SK-N-SH (cell line): ENCODE results near the gene LCA5. TPM values are rescaled to one million over a fixed set of nuclear protein-coding genes. Genes with fewer than 3 reads are reported as not detected.

ENCODE experiments used
- CTCF ChIA-PET: fragments of 300-600, 350-600 bp; formaldehyde crosslinking; extraction: SDS; loops from one replicate; lab custom pipeline; 2021; lab: Yijun Ruan, JAX
- POLR2A ChIA-PET: fragments of 350-600 bp; sonication (Branson Sonifier 250); formaldehyde crosslinking; extraction: SDS; loops from one replicate; lab custom pipeline; 2020; ENCODE audit warnings: antibody characterized with exemption, inconsistent platforms; lab: Yijun Ruan, JAX
- DNase-seq: peaks from one replicate; pipeline ENCODE4 v3.0.0; 2012
- H2AFZ ChIP-seq: fragments of 200-600 bp; sonication (generic); 2 replicates; pipeline ENCODE4 v1.8.1; 2016; ENCODE audit warnings: antibody characterized with exemption, mild to moderate bottlenecking, low read depth
- H3F3A ChIP-seq: fragments of 200-600 bp; sonication (generic); replicated peaks from 2 replicates; pipeline ENCODE3; 2016; ENCODE audit warnings: antibody characterized with exemption, mild to moderate bottlenecking; ENCODE audit not compliant: insufficient read depth
- H3K27ac ChIP-seq, 2 experiments: fragments of 200-500 bp in 1 of 2; fragments of 200-600 bp in 1 of 2; sonication (Bioruptor generic) in 1 of 2; sonication (generic), shearing (Covaris generic) in 1 of 2; 2 replicates each; pipeline versions ENCODE4 v1.5.1 to v1.6.1; 2014 to 2016; ENCODE audit warnings: low read depth in 2 of 2, inconsistent platforms in 1 of 2, low read length in 1 of 2, mild to moderate bottlenecking in 1 of 2, mixed read lengths in 1 of 2
- H3K27me3 ChIP-seq: fragments of 200-600 bp; sonication (generic), shearing (Covaris generic); 2 replicates; pipeline ENCODE4 v1.6.1; 2016; ENCODE audit warnings: mixed run types; ENCODE audit not compliant: insufficient read depth
- H3K36me3 ChIP-seq, 2 experiments: fragments of 200-500 bp in 1 of 2; fragments of 200-600 bp in 1 of 2; sonication (Bioruptor generic) in 1 of 2; sonication (generic) in 1 of 2; replicated peaks in 1 of 2; 2 replicates each; pipeline versions ENCODE3 to v1.5.1; 2014 to 2016; ENCODE audit warnings: low read length in 1 of 2, mild to moderate bottlenecking in 1 of 2; ENCODE audit not compliant: insufficient read depth in 2 of 2, control insufficient read depth in 1 of 2
- H3K4me1 ChIP-seq, 2 experiments: fragments of 200-500 bp in 1 of 2; fragments of 200-600 bp in 1 of 2; sonication (Bioruptor generic) in 1 of 2; sonication (generic), shearing (Covaris generic) in 1 of 2; 2 replicates each; pipeline versions ENCODE4 v1.5.1 to v1.6.1; 2014 to 2016; ENCODE audit warnings: low read depth in 1 of 2, low read length in 1 of 2, mixed run types in 1 of 2; ENCODE audit not compliant: insufficient read depth in 2 of 2, control insufficient read depth in 1 of 2
- H3K4me2 ChIP-seq: fragments of 200-600 bp; sonication (generic), shearing (Covaris generic); 2 replicates; pipeline ENCODE4 v1.6.1; 2017; ENCODE audit warnings: mixed run types
- H3K4me3 ChIP-seq, 2 experiments: fragments of 200-500 bp in 1 of 2; fragments of 200-600 bp in 1 of 2; sonication (Bioruptor generic) in 1 of 2; sonication (generic), shearing (Covaris generic) in 1 of 2; 2 replicates each; pipeline versions ENCODE4 v1.5.1 to v1.8.1; 2014 to 2016; ENCODE audit warnings: low read depth in 2 of 2, inconsistent platforms in 1 of 2, low read length in 1 of 2, mild to moderate bottlenecking in 1 of 2, mixed read lengths in 1 of 2, moderate library complexity in 1 of 2
- H3K79me2 ChIP-seq: fragments of 200-600 bp; sonication (generic); 2 replicates; pipeline ENCODE4 v1.8.1; 2017; ENCODE audit warnings: mild to moderate bottlenecking; ENCODE audit not compliant: insufficient read depth
- H3K9ac ChIP-seq: fragments of 200-600 bp; sonication (generic); 2 replicates; pipeline ENCODE4 v1.6.1; 2017; ENCODE audit warnings: mixed run types
- H3K9me2 ChIP-seq: fragments of 200-600 bp; sonication (generic); 2 replicates; pipeline ENCODE4 v1.6.1; 2017; ENCODE audit warnings: mixed run types
- H3K9me3 ChIP-seq: fragments of 200-600 bp; sonication (generic); 2 replicates; pipeline ENCODE4 v1.6.1; 2017; ENCODE audit warnings: mixed run types, mild to moderate bottlenecking, moderate library complexity
- H4K20me1 ChIP-seq: fragments of 200-600 bp; sonication (generic); 2 replicates; pipeline ENCODE4 v1.6.1; 2017; ENCODE audit warnings: mild to moderate bottlenecking, mixed run types; ENCODE audit not compliant: insufficient read depth
- ELF1 ChIP-seq: IDR thresholded peaks from 2 replicates; pipeline ENCODE4 v1.4.0; 2012
- EZH2phosphoT487 ChIP-seq: fragments of 200-600 bp; sonication (generic); IDR thresholded peaks from 2 replicates; pipeline ENCODE4 v1.6.1; 2017; ENCODE audit warnings: low read depth, mixed run types, mild to moderate bottlenecking, antibody characterized with exemption, moderate library complexity, borderline replicate concordance
- FOSL2 ChIP-seq: IDR thresholded peaks from 2 replicates; pipeline ENCODE4 v1.4.0; 2012; ENCODE audit warnings: low read depth, mild to moderate bottlenecking, moderate library complexity, borderline replicate concordance
- FOXJ3 ChIP-seq: sonication (generic); formaldehyde crosslinking; IDR thresholded peaks from 2 replicates; pipeline ENCODE4 v1.5.1; 2020; ENCODE audit warnings: mild to moderate bottlenecking, missing genetic modification reagents
- FOXM1 ChIP-seq: IDR thresholded peaks from 2 replicates; pipeline ENCODE4 v1.4.0; 2012; ENCODE audit warnings: low read depth, mild to moderate bottlenecking
- GABPA ChIP-seq: IDR thresholded peaks from 2 replicates; pipeline ENCODE4 v1.4.0; 2012; ENCODE audit warnings: low read depth, mild to moderate bottlenecking
- MEF2A ChIP-seq: IDR thresholded peaks from 2 replicates; pipeline ENCODE4 v1.4.0; 2012; ENCODE audit warnings: low read depth, borderline replicate concordance
- MXI1 ChIP-seq: IDR thresholded peaks from 2 replicates; pipeline ENCODE4 v1.6.1; 2012; ENCODE audit warnings: mild to moderate bottlenecking, low read depth, low read length, improper control_type of control experiment
- NFIC ChIP-seq: IDR thresholded peaks from 2 replicates; pipeline ENCODE4 v1.4.0; 2012; ENCODE audit warnings: borderline replicate concordance
- POLR2AphosphoS5 ChIP-seq: IDR thresholded peaks from 2 replicates; pipeline ENCODE4 v1.6.1; 2012; ENCODE audit warnings: low read depth, low read length
- RAD21 ChIP-seq: IDR thresholded peaks from 2 replicates; pipeline ENCODE4 v1.6.1; 2012; ENCODE audit warnings: mild to moderate bottlenecking, low read length
- RFX5 ChIP-seq: IDR thresholded peaks from 2 replicates; pipeline ENCODE4 v1.6.1; 2012; ENCODE audit warnings: mild to moderate bottlenecking, improper control_type of control experiment, low read length
- SIN3A ChIP-seq: IDR thresholded peaks from 2 replicates; pipeline ENCODE4 v1.6.1; 2012; ENCODE audit warnings: low read depth, mild to moderate bottlenecking, low read length, moderate library complexity, borderline replicate concordance
- TCF12 ChIP-seq: IDR thresholded peaks from 2 replicates; pipeline ENCODE4 v1.4.0; 2012
- TEAD4 ChIP-seq: IDR thresholded peaks from 2 replicates; pipeline ENCODE4 v1.4.0; 2012; ENCODE audit warnings: mild to moderate bottlenecking, borderline replicate concordance; ENCODE audit not compliant: insufficient read depth
- YY1 ChIP-seq: IDR thresholded peaks from 2 replicates; pipeline ENCODE4 v1.4.0; 2012; ENCODE audit warnings: low read depth, mild to moderate bottlenecking
- WGBS: methylation state at CpG from one replicate; pipeline ENCODE4 v1.1.6; 2017; ENCODE audit warnings: low lambda C conversion rate; 5-methylcytosine and 5-hydroxymethylcytosine counted together
- polyA plus RNA-seq, 3 experiments: library from polyadenylated mRNA; depleted of rRNA; stranded (reverse); fragments of >200 nt; gene quantifications; 2 replicates each; pipeline ENCODE4 v1.2.3, GENCODE V29; 2012
- TF ChIP-seq, protein P1 (sequence below): fragments of 150-350 bp; IDR thresholded peaks from 2 replicates; pipeline ENCODE4 v1.6.1; 2016; ENCODE audit warnings: mild to moderate bottlenecking, low read depth, low read length
- TF ChIP-seq, protein P2 (sequence below): IDR thresholded peaks from 2 replicates; pipeline ENCODE4 v1.6.1; 2012; ENCODE audit warnings: mild to moderate bottlenecking, low read depth, low read length, moderate library complexity
- TF ChIP-seq, protein P3 (sequence below): fragments of 200-600 bp; sonication (generic); IDR thresholded peaks from 2 replicates; pipeline ENCODE4 v1.6.1; 2017; ENCODE audit warnings: antibody characterized with exemption, mild to moderate bottlenecking, moderate library complexity
- TF ChIP-seq, protein P4 (sequence below): IDR thresholded peaks from 2 replicates; pipeline ENCODE4 v1.4.0; 2012; ENCODE audit warnings: low read depth

The LCA5 gene
- polyA plus RNA-seq, 1 of the 3 experiments (the other 2 are of a cell fraction): 0.61 TPM

DNA sequence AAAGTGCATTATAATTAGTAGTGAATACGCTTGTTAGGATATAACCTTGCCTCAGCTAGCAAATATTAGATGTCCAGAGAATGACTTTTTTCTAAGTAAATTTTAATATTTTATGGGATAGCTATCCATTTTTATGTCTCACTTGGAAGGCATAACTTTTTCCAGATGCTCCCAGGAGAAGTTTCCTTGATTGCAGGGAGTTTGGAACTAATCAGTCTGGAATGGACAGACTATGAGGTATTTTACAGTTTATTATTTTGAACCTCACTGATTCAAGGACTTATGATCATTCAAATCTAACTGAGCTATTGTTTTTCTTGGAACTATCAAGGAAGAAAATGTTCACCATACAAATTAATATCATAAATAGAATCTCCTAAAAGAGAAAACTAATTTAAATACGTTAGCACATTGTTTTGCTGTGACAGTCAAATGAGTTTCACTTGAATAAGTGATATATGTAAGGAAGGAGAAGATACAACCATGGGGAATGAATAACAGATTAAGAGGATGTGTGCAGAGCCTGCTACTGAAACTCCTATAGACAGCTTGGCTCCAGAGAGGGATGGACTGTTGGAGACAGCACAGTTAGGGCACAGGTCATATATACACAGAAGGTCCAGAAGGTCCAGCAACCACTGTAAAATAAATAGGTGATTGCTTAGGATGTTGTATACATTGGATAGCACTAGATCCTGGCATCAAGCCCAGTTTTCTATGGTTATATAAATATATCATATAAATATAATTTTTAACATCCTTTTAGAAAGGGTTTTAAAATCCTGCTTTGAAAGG lies 20.6 kb upstream of the LCA5 start:
- H3F3A ChIP-seq: no peaks in the 10 kb centered on the region
- H3K9me2 ChIP-seq: no peaks in the 10 kb centered on the region
- no peak overlapping the region for H3K4me2 ChIP-seq
- no peaks in the 10 kb centered on the region; a peak in 1 of 4 replicates for H3K4me1 ChIP-seq
- no peak for DNase-seq
- no peak overlapping the region for H3K9ac ChIP-seq
- no peak overlapping the region for H2AFZ ChIP-seq
- H3K9me3 ChIP-seq: no peaks in the 10 kb centered on the region
- H3K79me2 ChIP-seq: no peaks in the 10 kb centered on the region
- H3K27ac ChIP-seq: no peak overlapping the region; a peak in 1 of 4 replicates
- H3K4me3 ChIP-seq: no peak overlapping the region
- H3K27me3 ChIP-seq: no peaks in the 10 kb centered on the region
- ChIA-PET POLR2A (no interaction called here), CTCF (interaction anchor here (0.7 to 1.5 kb wide), 6 partner anchors 12 to 312 kb away, joined by 4 to 9 read pairs (median 4); no protein-coding TSS in a partner anchor)
- no peaks in the 10 kb centered on the region for H4K20me1 ChIP-seq
- TF ChIP-seq TEAD4 (no peak), GABPA (no peak), FOSL2 (no peak), RAD21 (no peak), EZH2phosphoT487 (no peak), FOXM1 (no peak), MEF2A (no peak), ELF1 (no peak), YY1 (no peak), MXI1 (no peak)
- TF ChIP-seq, protein P1, sequence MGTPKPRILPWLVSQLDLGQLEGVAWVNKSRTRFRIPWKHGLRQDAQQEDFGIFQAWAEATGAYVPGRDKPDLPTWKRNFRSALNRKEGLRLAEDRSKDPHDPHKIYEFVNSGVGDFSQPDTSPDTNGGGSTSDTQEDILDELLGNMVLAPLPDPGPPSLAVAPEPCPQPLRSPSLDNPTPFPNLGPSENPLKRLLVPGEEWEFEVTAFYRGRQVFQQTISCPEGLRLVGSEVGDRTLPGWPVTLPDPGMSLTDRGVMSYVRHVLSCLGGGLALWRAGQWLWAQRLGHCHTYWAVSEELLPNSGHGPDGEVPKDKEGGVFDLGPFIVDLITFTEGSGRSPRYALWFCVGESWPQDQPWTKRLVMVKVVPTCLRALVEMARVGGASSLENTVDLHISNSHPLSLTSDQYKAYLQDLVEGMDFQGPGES: no peak
- TF ChIP-seq, protein P2, sequence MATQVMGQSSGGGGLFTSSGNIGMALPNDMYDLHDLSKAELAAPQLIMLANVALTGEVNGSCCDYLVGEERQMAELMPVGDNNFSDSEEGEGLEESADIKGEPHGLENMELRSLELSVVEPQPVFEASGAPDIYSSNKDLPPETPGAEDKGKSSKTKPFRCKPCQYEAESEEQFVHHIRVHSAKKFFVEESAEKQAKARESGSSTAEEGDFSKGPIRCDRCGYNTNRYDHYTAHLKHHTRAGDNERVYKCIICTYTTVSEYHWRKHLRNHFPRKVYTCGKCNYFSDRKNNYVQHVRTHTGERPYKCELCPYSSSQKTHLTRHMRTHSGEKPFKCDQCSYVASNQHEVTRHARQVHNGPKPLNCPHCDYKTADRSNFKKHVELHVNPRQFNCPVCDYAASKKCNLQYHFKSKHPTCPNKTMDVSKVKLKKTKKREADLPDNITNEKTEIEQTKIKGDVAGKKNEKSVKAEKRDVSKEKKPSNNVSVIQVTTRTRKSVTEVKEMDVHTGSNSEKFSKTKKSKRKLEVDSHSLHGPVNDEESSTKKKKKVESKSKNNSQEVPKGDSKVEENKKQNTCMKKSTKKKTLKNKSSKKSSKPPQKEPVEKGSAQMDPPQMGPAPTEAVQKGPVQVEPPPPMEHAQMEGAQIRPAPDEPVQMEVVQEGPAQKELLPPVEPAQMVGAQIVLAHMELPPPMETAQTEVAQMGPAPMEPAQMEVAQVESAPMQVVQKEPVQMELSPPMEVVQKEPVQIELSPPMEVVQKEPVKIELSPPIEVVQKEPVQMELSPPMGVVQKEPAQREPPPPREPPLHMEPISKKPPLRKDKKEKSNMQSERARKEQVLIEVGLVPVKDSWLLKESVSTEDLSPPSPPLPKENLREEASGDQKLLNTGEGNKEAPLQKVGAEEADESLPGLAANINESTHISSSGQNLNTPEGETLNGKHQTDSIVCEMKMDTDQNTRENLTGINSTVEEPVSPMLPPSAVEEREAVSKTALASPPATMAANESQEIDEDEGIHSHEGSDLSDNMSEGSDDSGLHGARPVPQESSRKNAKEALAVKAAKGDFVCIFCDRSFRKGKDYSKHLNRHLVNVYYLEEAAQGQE: no peak
- WGBS: 93% methylated on average over 2 of the region's 2 CpGs
- H3K36me3 ChIP-seq: no peaks in the 10 kb centered on the region

DNA sequence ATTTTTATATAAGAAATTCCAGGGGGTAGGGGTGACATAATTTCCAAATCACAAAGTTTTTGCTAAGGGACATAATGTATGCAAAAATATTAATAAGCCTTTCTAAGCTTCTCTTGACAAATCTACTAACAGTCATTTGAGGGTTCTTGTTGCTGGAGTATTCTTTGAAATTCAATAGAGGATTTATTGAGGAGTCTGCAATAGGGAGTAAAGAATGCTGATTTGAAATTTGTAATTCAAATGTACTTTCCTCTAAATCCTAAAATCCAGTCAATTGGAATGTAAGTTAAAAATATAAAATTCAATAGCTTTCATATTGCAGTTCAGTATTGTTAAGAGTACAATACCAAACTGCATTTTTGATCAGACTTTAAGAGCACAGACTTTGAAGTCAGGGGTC lies 17.1 kb upstream of the LCA5 start:
- POLR2A ChIA-PET: no interaction called here
- TF ChIP-seq NFIC (no peak), SIN3A (no peak), RFX5 (no peak), RAD21 (no peak), POLR2AphosphoS5 (no peak), TCF12 (no peak), FOXJ3 (CRISPR knock-in tag) (no peak)
- TF ChIP-seq, protein P3, sequence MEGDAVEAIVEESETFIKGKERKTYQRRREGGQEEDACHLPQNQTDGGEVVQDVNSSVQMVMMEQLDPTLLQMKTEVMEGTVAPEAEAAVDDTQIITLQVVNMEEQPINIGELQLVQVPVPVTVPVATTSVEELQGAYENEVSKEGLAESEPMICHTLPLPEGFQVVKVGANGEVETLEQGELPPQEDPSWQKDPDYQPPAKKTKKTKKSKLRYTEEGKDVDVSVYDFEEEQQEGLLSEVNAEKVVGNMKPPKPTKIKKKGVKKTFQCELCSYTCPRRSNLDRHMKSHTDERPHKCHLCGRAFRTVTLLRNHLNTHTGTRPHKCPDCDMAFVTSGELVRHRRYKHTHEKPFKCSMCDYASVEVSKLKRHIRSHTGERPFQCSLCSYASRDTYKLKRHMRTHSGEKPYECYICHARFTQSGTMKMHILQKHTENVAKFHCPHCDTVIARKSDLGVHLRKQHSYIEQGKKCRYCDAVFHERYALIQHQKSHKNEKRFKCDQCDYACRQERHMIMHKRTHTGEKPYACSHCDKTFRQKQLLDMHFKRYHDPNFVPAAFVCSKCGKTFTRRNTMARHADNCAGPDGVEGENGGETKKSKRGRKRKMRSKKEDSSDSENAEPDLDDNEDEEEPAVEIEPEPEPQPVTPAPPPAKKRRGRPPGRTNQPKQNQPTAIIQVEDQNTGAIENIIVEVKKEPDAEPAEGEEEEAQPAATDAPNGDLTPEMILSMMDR: no peak
- TF ChIP-seq, protein P4, sequence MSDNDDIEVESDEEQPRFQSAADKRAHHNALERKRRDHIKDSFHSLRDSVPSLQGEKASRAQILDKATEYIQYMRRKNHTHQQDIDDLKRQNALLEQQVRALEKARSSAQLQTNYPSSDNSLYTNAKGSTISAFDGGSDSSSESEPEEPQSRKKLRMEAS: no peak

More for the DNA sequence above, 17.1 kb upstream of the LCA5 start:
- Histone ChIP-seq H3K27ac (no peak overlapping the region), H3K9me3 (no peaks in the 10 kb centered on the region), H4K20me1 (no peaks in the 10 kb centered on the region), H3F3A (no peaks in the 10 kb centered on the region), H3K9ac (no peak overlapping the region), H3K4me3 (no peak overlapping the region), H3K9me2 (no peaks in the 10 kb centered on the region), H3K4me2 (no peak overlapping the region), H3K27me3 (no peaks in the 10 kb centered on the region), H3K36me3 (peaks cover 8 to 9% of the 10 kb centered on the region in 2 experiments), H3K79me2 (no peaks in the 10 kb centered on the region), H2AFZ (no peak overlapping the region), H3K4me1 (no peaks in the 10 kb centered on the region; a peak in 1 of 4 replicates)
- CTCF ChIA-PET: interaction anchor here (0.9 to 3.1 kb wide), 3 partner anchors 9 to 59 kb away, joined by 3 to 15 read pairs (median 4); no protein-coding TSS in a partner anchor
- DNase-seq: no peak
